GM23338 (cell line): ENCODE results near the gene DENND11. TPM values are rescaled to one million over a fixed set of nuclear protein-coding genes. Genes with fewer than 3 reads are reported as not detected.

Experiments
- ATAC-seq: fragments of 200-7000 bp; cut with Tn5 transposase; 3 replicates; pipeline ENCODE4 v1.9.1; 2020
- DNase-seq: peaks from one replicate; pipeline ENCODE4 v3.0.0-alpha.2; 2015; ENCODE audit warnings: low spot score
- H2AFZ ChIP-seq: fragments of 200-600 bp; sonication (generic); 2 replicates; pipeline ENCODE4 v1.8.0; 2016; ENCODE audit warnings: antibody characterized with exemption, mild to moderate bottlenecking, moderate library complexity
- H3F3A ChIP-seq: fragments of 200-600 bp; sonication (generic); replicated peaks from 2 replicates; pipeline ENCODE4 v1.8.0; 2017; ENCODE audit warnings: antibody characterized with exemption, mixed run types, low read depth
- H3K27ac ChIP-seq: fragments of 200-600 bp; sonication (generic); 2 replicates; pipeline ENCODE4 v1.6.1; 2016; ENCODE audit warnings: low read depth
- H3K27me3 ChIP-seq: fragments of 200-600 bp; sonication (generic); 2 replicates; pipeline ENCODE4 v1.8.0; 2016; ENCODE audit warnings: mild to moderate bottlenecking, mixed run types, moderate library complexity; ENCODE audit not compliant: insufficient read depth
- H3K36me3 ChIP-seq: fragments of 200-600 bp; sonication (generic); 2 replicates; pipeline ENCODE4 v1.8.0; 2016; ENCODE audit warnings: mild to moderate bottlenecking; ENCODE audit not compliant: insufficient read depth
- H3K4me1 ChIP-seq: fragments of 200-600 bp; sonication (generic); 2 replicates; pipeline ENCODE4 v1.8.0; 2016; ENCODE audit warnings: mild to moderate bottlenecking, moderate library complexity; ENCODE audit not compliant: insufficient read depth
- H3K4me2 ChIP-seq: fragments of 200-600 bp; sonication (generic); 2 replicates; pipeline ENCODE4 v1.7.1; 2017; ENCODE audit warnings: mixed run types
- H3K4me3 ChIP-seq: fragments of 200-600 bp; sonication (generic); 2 replicates; pipeline ENCODE4 v1.6.1; 2016; ENCODE audit warnings: mixed run types
- H3K79me2 ChIP-seq: fragments of 200-600 bp; sonication (generic); replicated peaks from 2 replicates; pipeline ENCODE4 v1.8.0; 2017; ENCODE audit warnings: mild to moderate bottlenecking; ENCODE audit not compliant: insufficient read depth
- H3K9me2 ChIP-seq: fragments of 200-600 bp; sonication (generic); 2 replicates; pipeline ENCODE4 v1.8.0; 2017; ENCODE audit not compliant: insufficient read depth
- H4K20me1 ChIP-seq: fragments of 200-600 bp; sonication (generic); replicated peaks from 2 replicates; pipeline ENCODE4 v1.8.0; 2017; ENCODE audit warnings: mild to moderate bottlenecking; ENCODE audit not compliant: insufficient read depth
- H3K27ac Mint-ChIP-seq: 2 replicates; pipeline ENCODE4 v1.8.0; 2020; ENCODE audit warnings: inconsistent platforms, mild to moderate bottlenecking, moderate library complexity, mixed read lengths
- H3K27me3 Mint-ChIP-seq: 3 replicates; pipeline ENCODE4 v1.8.0; 2022; ENCODE audit warnings: low read depth, mild to moderate bottlenecking, moderate library complexity, mixed read lengths, inconsistent platforms; ENCODE audit not compliant: insufficient read depth, poor library complexity
- H3K36me3 Mint-ChIP-seq: 3 replicates; pipeline ENCODE4 v1.8.0; 2021; ENCODE audit warnings: low read depth, mild to moderate bottlenecking, inconsistent platforms, moderate library complexity, mixed read lengths
- H3K4me1 Mint-ChIP-seq: 3 replicates; pipeline ENCODE4 v1.8.0; 2020; ENCODE audit warnings: mild to moderate bottlenecking, inconsistent platforms, mixed read lengths
- H3K4me3 Mint-ChIP-seq: 3 replicates; pipeline ENCODE4 v1.8.0; 2021; ENCODE audit warnings: moderate library complexity, mild to moderate bottlenecking, inconsistent platforms, mixed read lengths
- H3K9me3 Mint-ChIP-seq: 3 replicates; pipeline ENCODE4 v1.8.0; 2020; ENCODE audit warnings: moderate library complexity, mild to moderate bottlenecking, inconsistent platforms, mixed read lengths
- CREB1 ChIP-seq: fragments of 250-450 bp; sonication (Bioruptor Pico); IDR thresholded peaks from 2 replicates; pipeline ENCODE4 v1.5.0; 2020; ENCODE audit warnings: low read depth, mild to moderate bottlenecking, moderate library complexity
- EZH2phosphoT487 ChIP-seq: fragments of 200-600 bp; sonication (generic); IDR thresholded peaks from one replicate; pipeline ENCODE4 v1.8.1; 2018; ENCODE audit warnings: antibody characterized with exemption; ENCODE audit not compliant: unreplicated experiment
- JUNB ChIP-seq: IDR thresholded peaks from one replicate; pipeline ENCODE4 v1.6.1; 2016; ENCODE audit warnings: antibody characterized with exemption; ENCODE audit not compliant: unreplicated experiment
- NANOG ChIP-seq: IDR thresholded peaks from 2 replicates; pipeline ENCODE4 v1.6.1; 2016; ENCODE audit warnings: antibody characterized with exemption, borderline replicate concordance
- STAT1 ChIP-seq: IDR thresholded peaks from one replicate; pipeline ENCODE4 v1.6.1; 2016; ENCODE audit warnings: antibody characterized with exemption; ENCODE audit not compliant: unreplicated experiment
- ZNF114 ChIP-seq: fragments of 250-450 bp; sonication (Bioruptor Pico); IDR thresholded peaks from 2 replicates; pipeline ENCODE4 v1.5.0; 2020; ENCODE audit warnings: mild to moderate bottlenecking, moderate library complexity
- ZNF331 ChIP-seq: fragments of 250-450 bp; sonication (Bioruptor Pico); IDR thresholded peaks from 2 replicates; pipeline ENCODE4 v1.5.0; 2020; ENCODE audit warnings: low read depth, mild to moderate bottlenecking, moderate library complexity
- ZNF462 ChIP-seq: fragments of 250-450 bp; sonication (Bioruptor Pico); IDR thresholded peaks from 2 replicates; pipeline ENCODE4 v1.5.0; 2020; ENCODE audit warnings: mild to moderate bottlenecking, moderate library complexity
- polyA plus RNA-seq: library from polyadenylated mRNA; unstranded; fragments of >200 nt; fragmentation: Nextera tagmentation; extraction: Ambion mirVana; gene quantifications from 2 replicates; pipeline ENCODE4 v1.2.1, GENCODE V29; 2016
- total RNA-seq: library from RNA; depleted of rRNA; stranded (reverse); fragments of >200 nt; shearing (Covaris generic); gene quantifications from 2 replicates; pipeline ENCODE4 v1.2.3, GENCODE V29; 2014
- TF ChIP-seq, protein P1 (sequence below): IDR thresholded peaks from 2 replicates; pipeline ENCODE4 v1.6.1; 2016; ENCODE audit warnings: antibody characterized with exemption

DENND11 gene
- total and polyA plus RNA-seq, 2 experiments from 2014 or later, result 5.1 to 29.5 TPM

DNA sequence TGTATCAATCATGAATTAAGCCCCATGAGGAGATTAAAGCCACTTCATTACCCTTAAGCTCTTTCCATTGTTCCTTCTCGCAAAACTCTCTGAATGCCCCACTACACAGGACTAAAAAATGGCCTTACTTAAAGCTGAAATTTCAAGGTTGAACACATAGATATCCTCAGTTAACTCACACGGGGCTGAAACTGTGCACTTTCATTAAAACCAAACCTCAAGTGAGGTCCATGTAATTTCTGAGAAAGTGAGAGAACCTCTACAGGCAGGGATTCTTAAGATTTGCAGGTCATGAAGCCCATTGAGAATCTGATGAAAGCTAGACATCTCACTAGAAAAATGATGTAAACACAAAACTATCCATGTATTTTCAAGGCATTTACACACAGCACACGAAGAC lies 15.9 kb downstream of the DENND11 start (continued):
- TF ChIP-seq, protein P1, sequence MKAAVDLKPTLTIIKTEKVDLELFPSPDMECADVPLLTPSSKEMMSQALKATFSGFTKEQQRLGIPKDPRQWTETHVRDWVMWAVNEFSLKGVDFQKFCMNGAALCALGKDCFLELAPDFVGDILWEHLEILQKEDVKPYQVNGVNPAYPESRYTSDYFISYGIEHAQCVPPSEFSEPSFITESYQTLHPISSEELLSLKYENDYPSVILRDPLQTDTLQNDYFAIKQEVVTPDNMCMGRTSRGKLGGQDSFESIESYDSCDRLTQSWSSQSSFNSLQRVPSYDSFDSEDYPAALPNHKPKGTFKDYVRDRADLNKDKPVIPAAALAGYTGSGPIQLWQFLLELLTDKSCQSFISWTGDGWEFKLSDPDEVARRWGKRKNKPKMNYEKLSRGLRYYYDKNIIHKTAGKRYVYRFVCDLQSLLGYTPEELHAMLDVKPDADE, result no peak

- Histone ChIP-seq H2AFZ (no peak overlapping the region), H3K4me3 (no peak overlapping the region), H3K9me2 (no peaks in the 10 kb centered on the region), H3K27me3 (no peaks in the 10 kb centered on the region), H3F3A (no peaks in the 10 kb centered on the region), H4K20me1 (peaks cover 11% of the 10 kb centered on the region; the same call in 1 of the 2 replicates), H3K36me3 (no peaks in the 10 kb centered on the region), H3K4me1 (peaks cover 8% of the 10 kb centered on the region), H3K79me2 (peaks cover 23% of the 10 kb centered on the region), H3K4me2 (no peak overlapping the region), H3K27ac (no peak overlapping the region)
- DNase-seq, result no peak
- H3K4me3 Mint-ChIP-seq, result no peak overlapping the region
- TF ChIP-seq NANOG (no peak), ZNF114 (CRISPR knock-in tag) (no peak)
- no peak overlapping the region for H3K27ac Mint-ChIP-seq
- H3K36me3 Mint-ChIP-seq, result peaks cover 5% of the 10 kb centered on the region; the same call in 2 of the 3 replicates
- H3K27me3 Mint-ChIP-seq, result no peaks in the 10 kb centered on the region
- ATAC-seq, result no peak
- no peaks in the 10 kb centered on the region for H3K9me3 Mint-ChIP-seq
- peaks cover 16% of the 10 kb centered on the region for H3K4me1 Mint-ChIP-seq
These were observed 16.5 kb downstream of the DENND11 start for GRCh38 chr7:141685285-141686023.

DNA sequence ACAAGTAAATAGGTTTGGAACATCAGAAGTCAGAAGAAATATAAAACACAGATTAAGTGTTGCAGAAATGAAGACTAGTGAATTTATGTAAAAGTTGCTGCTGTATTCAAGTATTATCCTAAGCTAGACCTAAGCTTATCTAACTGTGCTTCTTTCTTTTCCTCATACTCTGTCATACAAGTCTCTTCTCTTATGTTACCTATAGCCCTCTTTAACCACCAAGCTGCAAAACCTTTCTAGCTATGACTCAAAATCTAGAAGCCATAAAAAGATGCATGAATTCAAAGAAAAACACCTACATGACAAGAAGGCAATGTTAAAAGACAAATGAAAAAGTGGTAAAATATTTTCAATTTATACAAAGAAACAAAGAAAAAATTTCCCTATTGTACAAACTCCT lies 23.0 kb downstream of the DENND11 start:
- no peak overlapping the region for H3K4me3 ChIP-seq
- Mint-ChIP-seq H3K4me3 (no peak overlapping the region), H3K36me3 (peaks cover 3% of the 10 kb centered on the region; the same call in 2 of the 3 replicates), H3K27me3 (peaks cover 5% of the 10 kb centered on the region), H3K9me3 (no peaks in the 10 kb centered on the region), H3K4me1 (peaks cover 9% of the 10 kb centered on the region; the same call in 2 of the 3 replicates), H3K27ac (no peak overlapping the region)
- H3K4me1 ChIP-seq, result no peaks in the 10 kb centered on the region
- 0 out of 2 replicates have a peak, but pooled peaks cover 6% of the 10 kb centered on the region for H4K20me1 ChIP-seq
- no peaks in the 10 kb centered on the region for H3F3A ChIP-seq
- no peaks in the 10 kb centered on the region for H3K9me2 ChIP-seq
- no peak for DNase-seq
- no peaks in the 10 kb centered on the region for H3K27me3 ChIP-seq
- no peaks in the 10 kb centered on the region for H3K79me2 ChIP-seq
- H3K27ac ChIP-seq, result no peak overlapping the region
- H3K4me2 ChIP-seq, result no peak overlapping the region
- ATAC-seq, result no peak
- no peaks in the 10 kb centered on the region for H3K36me3 ChIP-seq
- H2AFZ ChIP-seq, result no peak overlapping the region
- TF ChIP-seq STAT1 (no peak), CREB1 (no peak), EZH2phosphoT487 (no peak), ZNF331 (no peak), ZNF462 (CRISPR knock-in tag) (no peak), JUNB (no peak), NANOG (no peak)
